Endothelial cell of umbilical vein (primary cell): Measurements from ENCODE around the gene AP1M1. TPM values are rescaled to one million over a fixed set of nuclear protein-coding genes. Genes with fewer than 3 reads are reported as not detected.

ENCODE experiments used
- BruUV-seq: library from RNA; stranded (reverse); fragments of 400-500 nt; replicated peaks from 2 replicates; lab custom pipeline; 2021; lab: Mats Ljungman, UMichigan
- CTCF ChIA-PET: fragments of 300-600, 350-600 bp; sonication (Branson Sonifier 250); formaldehyde crosslinking; loops from one replicate; lab custom pipeline; 2021; ENCODE audit warnings: antibody characterized with exemption, inconsistent platforms; lab: Charles Lee
- POLR2A ChIA-PET: fragments of 300-600, 350-600 bp; sonication (Branson Sonifier 250); formaldehyde crosslinking; loops from one replicate; lab custom pipeline; 2021; ENCODE audit warnings: antibody characterized with exemption, inconsistent platforms; lab: Charles Lee
- DNase-seq: peaks from one replicate; pipeline ENCODE4 v3.0.0-alpha.2; 2011; ENCODE audit warnings: low read depth, low spot score
- FAIRE-seq: peaks from 2 replicates; lab custom pipeline; 2011; peaks lifted over from hg19 to GRCh38; lab: Jason Lieb, UNC
- H2AFZ ChIP-seq: 2 replicates; pipeline ENCODE4 v1.6.0; 2012; ENCODE audit warnings: low read depth, low read length, control low read depth, inconsistent platforms
- H3K27ac ChIP-seq: 2 replicates; pipeline ENCODE4 v1.5.1; 2011; ENCODE audit warnings: low read depth, mild to moderate bottlenecking, control low read depth, low read length, moderate library complexity; ENCODE audit not compliant: insufficient read depth
- H3K27me3 ChIP-seq, 2 experiments: 2 replicates each; pipeline versions ENCODE4 v1.6.0 to v1.6.1; 2011; ENCODE audit warnings: low read length in 2 of 2, mixed read lengths in 1 of 2; ENCODE audit not compliant: control insufficient read depth in 2 of 2, insufficient read depth in 2 of 2
- H3K36me3 ChIP-seq, 2 experiments: 2 replicates in 1 of 2; 3 replicates in 1 of 2; pipeline ENCODE4 v1.5.1; 2011; ENCODE audit warnings: low read length in 2 of 2, mild to moderate bottlenecking in 1 of 2, moderate library complexity in 1 of 2; ENCODE audit not compliant: control insufficient read depth in 2 of 2, insufficient read depth in 2 of 2; ENCODE audit errors: extremely low read depth in 1 of 2
- H3K4me1 ChIP-seq: 3 replicates; pipeline ENCODE4 v1.5.1; 2011; ENCODE audit warnings: mild to moderate bottlenecking, low read length; ENCODE audit not compliant: control insufficient read depth, insufficient read depth; ENCODE audit errors: extremely low read depth
- H3K4me2 ChIP-seq: 2 replicates; pipeline ENCODE4 v1.6.1; 2011; ENCODE audit warnings: low read length, control low read depth, mixed read lengths; ENCODE audit not compliant: insufficient read depth
- H3K4me3 ChIP-seq, 3 experiments: fragments of 200-600 bp in 1 of 3; sonication (generic), shearing (Covaris generic) in 1 of 3; replicated peaks in 1 of 3; 2 replicates each; pipeline ENCODE4 v1.5.1; 2011 to 2016; ENCODE audit warnings: control low read depth in 3 of 3, low read length in 3 of 3, mild to moderate bottlenecking in 2 of 3, inconsistent platforms in 1 of 3, low read depth in 1 of 3, moderate library complexity in 1 of 3; ENCODE audit not compliant: insufficient read depth in 1 of 3
- H3K79me2 ChIP-seq: 2 replicates; pipeline ENCODE4 v1.6.0; 2012; ENCODE audit warnings: low read length, inconsistent platforms; ENCODE audit not compliant: control insufficient read depth, insufficient read depth
- H3K9ac ChIP-seq: replicated peaks from 2 replicates; pipeline ENCODE3; 2011; ENCODE audit warnings: low read length, control low read depth; ENCODE audit not compliant: insufficient read depth; ENCODE audit errors: extremely low read depth
- H3K9me1 ChIP-seq: replicated peaks from 3 replicates; pipeline ENCODE4 v1.6.0; 2011; ENCODE audit warnings: mild to moderate bottlenecking, low read length; ENCODE audit not compliant: control insufficient read depth, insufficient read depth; ENCODE audit errors: extremely low read depth
- H3K9me3 ChIP-seq: replicated peaks from 2 replicates; pipeline ENCODE4 v1.5.1; 2012; ENCODE audit warnings: low read length, inconsistent platforms; ENCODE audit not compliant: control insufficient read depth, insufficient read depth
- H4K20me1 ChIP-seq: replicated peaks from 2 replicates; pipeline ENCODE3; 2011; ENCODE audit warnings: mild to moderate bottlenecking, low read length; ENCODE audit not compliant: control insufficient read depth, insufficient read depth; ENCODE audit errors: extremely low read depth
- CTCF ChIP-seq, 2 donors: IDR thresholded peaks; 1 replicate in 1 of 2; 2 replicates in 1 of 2; pipeline ENCODE4 v1.5.1; 2011; ENCODE audit warnings: low read length in 2 of 2, mild to moderate bottlenecking in 2 of 2, moderate library complexity in 2 of 2, control low read depth in 1 of 2, inconsistent platforms in 1 of 2, low read depth in 1 of 2; ENCODE audit not compliant: insufficient read depth in 1 of 2; ENCODE audit errors: extremely low read depth in 1 of 2
- EZH2 ChIP-seq: IDR thresholded peaks from 2 replicates; pipeline ENCODE4 v1.6.1; 2012; ENCODE audit warnings: borderline replicate concordance, low read depth, mild to moderate bottlenecking, moderate library complexity, low read length, inconsistent platforms; ENCODE audit not compliant: severe bottlenecking
- FOS ChIP-seq: IDR thresholded peaks from 2 replicates; pipeline ENCODE4 v1.6.1; 2011; ENCODE audit warnings: mild to moderate bottlenecking, low read length, moderate library complexity, borderline replicate concordance; ENCODE audit not compliant: insufficient read depth
- GATA2 ChIP-seq: IDR thresholded peaks from 2 replicates; pipeline ENCODE4 v1.7.0; 2011; ENCODE audit warnings: low read depth, mild to moderate bottlenecking, moderate library complexity, mixed read lengths, low read length; ENCODE audit not compliant: insufficient read length, insufficient read depth
- JUN ChIP-seq: IDR thresholded peaks from 2 replicates; pipeline ENCODE4 v1.6.1; 2011; ENCODE audit warnings: borderline replicate concordance, low read depth; ENCODE audit not compliant: insufficient read length, insufficient read depth
- MAX ChIP-seq: IDR thresholded peaks from 2 replicates; pipeline ENCODE4 v1.6.1; 2011; ENCODE audit not compliant: insufficient read depth, insufficient read length
- MYC ChIP-seq: IDR thresholded peaks from one replicate; pipeline ENCODE4 v1.6.1; 2011; ENCODE audit warnings: mild to moderate bottlenecking, low read depth, low read length
- POLR2A ChIP-seq: IDR thresholded peaks from 2 replicates; pipeline ENCODE4 v1.6.1; 2012; ENCODE audit warnings: low read depth, mild to moderate bottlenecking, control low read depth, low read length
- POLR2AphosphoS5 ChIP-seq: IDR thresholded peaks from 2 replicates; pipeline ENCODE4 v1.6.1; 2012; ENCODE audit warnings: low read depth, mild to moderate bottlenecking, control low read depth, low read length, moderate library complexity; ENCODE audit not compliant: insufficient read depth
- dilution Hi-C: fragments of 300-500 bp; cut with MboI; formaldehyde crosslinking; loops from one replicate; pipeline ENCODE4 v1.15.0; 2019; ENCODE audit warnings: low sequenced_read_pairs; ENCODE audit not compliant: extremely low pct_ligation_motif_present
- intact Hi-C: fragments of 100-400 bp; cut with micrococcal nuclease; formaldehyde crosslinking; loops from one replicate; pipeline ENCODE4 v1.10.0; 2022
- polyA plus RNA-seq, 4 experiments: library from polyadenylated mRNA; depleted of rRNA in 3 of 4; stranded (reverse) in 3 of 4; unstranded in 1 of 4; fragments of >200 nt; gene quantifications; 2 replicates each; pipeline versions ENCODE4 v1.2.1 to v1.2.3, GENCODE V29; 2011 to 2012; ENCODE audit warnings: missing spikeins in 1 of 4
- total RNA-seq: library from RNA; stranded (reverse); gene quantifications from 2 replicates; pipeline ENCODE4 v1.2.3, GENCODE V29; 2021

AP1M1 gene
- total and polyA plus RNA-seq, 2 donors (not counting 3 experiments of a cell fraction or from before 2014, with no cell fraction given) = 99.3 to 129 TPM

GRCh38 chr19:16263141-16263761, 65.5 kb downstream of the AP1M1 start:
- no peak for TF ChIP-seq POLR2A
- TF ChIP-seq CTCF (IDR thresholded peaks at IDR 0.05; ENCODE audit: extremely low read depth in 1 of 2, insufficient read depth in 1 of 2, low read depth in 1 of 2, low read length in 2 of 2) = no peak
- TF ChIP-seq FOS = no peak
- TF ChIP-seq MAX = no peak
- TF ChIP-seq POLR2AphosphoS5 = no peak
- TF ChIP-seq JUN = no peak
- no peak for TF ChIP-seq EZH2
- TF ChIP-seq MYC = no peak
- no peak for TF ChIP-seq GATA2
- Histone ChIP-seq H3K36me3 (no peaks in the 10 kb centered on the region), H3K9me1 (no peaks in the 10 kb centered on the region), H3K4me3 (no peak overlapping the region), H3K9me3 (no peaks in the 10 kb centered on the region), H3K9ac (no peak overlapping the region), H3K4me1 (peaks cover 19% of the 10 kb centered on the region), H3K27me3 (no peaks in the 10 kb centered on the region), H2AFZ (no peak overlapping the region), H3K4me2 (no peak overlapping the region), H3K79me2 (no peaks in the 10 kb centered on the region), H3K27ac (no peak overlapping the region), H4K20me1 (no peaks in the 10 kb centered on the region)
- dilution Hi-C loops = no loop called here
- CTCF ChIA-PET = interaction anchor here (0.7 to 1.1 kb wide), 2 partner anchors 11 to 113 kb away, joined by 3 to 4 read pairs; no protein-coding TSS in a partner anchor
- POLR2A ChIA-PET = interaction anchor here (0.6 kb wide), 1 partner anchor 183 kb away, joined by 6 read pairs; no protein-coding TSS in a partner anchor
- intact Hi-C loops = no loop called here
- DNase-seq (no peak), FAIRE-seq (no peak)
- BruUV-seq = no TSS peak
